ENCODE results near the gene KRT39. TPM values are rescaled to one million over a fixed set of nuclear protein-coding genes. Genes with fewer than 3 reads are reported as not detected.
A peak's percentile ranks its signal among the peaks of the same experiment; 100 is the strongest.

KRT39 gene
- total and polyA plus RNA-seq, 2 of the 13 experiments (the other 11 are each of a cell fraction or from before 2014, with no cell fraction given) = 0.07 to 1.2 TPM

DNA sequence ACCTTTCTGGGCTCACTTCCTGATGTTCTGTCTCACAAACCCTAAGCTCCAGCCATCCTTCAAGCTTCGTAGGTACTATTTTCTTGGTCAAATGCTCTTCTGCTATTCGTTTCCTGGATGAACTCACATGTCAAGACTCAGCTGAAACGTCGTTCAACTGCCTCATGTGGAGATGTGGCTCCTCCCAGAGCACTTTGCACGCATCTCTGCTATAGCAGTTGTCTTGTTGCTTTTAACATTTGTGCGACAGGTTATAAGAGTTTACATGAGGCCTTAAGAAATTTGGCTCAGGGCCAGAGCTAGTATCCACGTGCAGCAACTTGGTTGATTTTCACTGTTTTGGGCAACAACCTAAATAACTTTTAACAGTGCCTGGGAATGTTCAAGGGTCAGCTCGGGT lies 20.2 kb upstream of the KRT39 start:
- H3K79me2 ChIP-seq (ENCODE audit: insufficient read depth, low read length) = no peaks in the 10 kb centered on the region
- in situ Hi-C loops (cut with HindIII; ENCODE audit: extremely low pct_ligation_motif_present, low pct_unique_long_range_greater_than_20kb) (no loop called here), intact Hi-C loops (cut with micrococcal nuclease; ENCODE audit: unreplicated experiment) (no loop called here)
- no peak overlapping the region for H3K9ac ChIP-seq (ENCODE audit: insufficient read depth, low read depth, low read length)
- DNase-seq (ENCODE audit: low spot score) = no peak
- no peaks in the 10 kb centered on the region for H3K9me3 ChIP-seq (ENCODE audit: low read length)
- 33% methylated on average over 8 of the region's 8 CpGs for WGBS (ENCODE audit: low lambda C conversion rate)
- H3K4me3 ChIP-seq (replicated peaks in 1 of 3; ENCODE audit: insufficient read depth in 1 of 3, low read depth in 2 of 3, low read length in 3 of 3) = no peak overlapping the region
- H3K27ac ChIP-seq (ENCODE audit: extremely low read length, insufficient read depth, low read length) = no peak overlapping the region
- H3K4me1 ChIP-seq (ENCODE audit: insufficient read depth, low read length) = peaks cover 9% of the 10 kb centered on the region
- H3K27me3 ChIP-seq (ENCODE audit: control insufficient read depth in 1 of 2, insufficient read depth in 2 of 2, low read length in 2 of 2) = no peaks in the 10 kb centered on the region
- H3K36me3 ChIP-seq (replicated peaks in 1 of 2; ENCODE audit: control insufficient read depth in 1 of 2, insufficient read depth in 2 of 2, low read length in 2 of 2) = no peaks in the 10 kb centered on the region
- ChIA-PET CTCF (ENCODE audit: low intra/inter-chr PET ratio, low total read pairs) (no interaction called here), POLR2A (no interaction called here)
- ATAC-seq = no peak
- no TSS peak for BruUV-seq (replicated peaks)
- no peak overlapping the region for H3K4me2 ChIP-seq (ENCODE audit: low read depth, low read length)
- TF ChIP-seq, protein P1, sequence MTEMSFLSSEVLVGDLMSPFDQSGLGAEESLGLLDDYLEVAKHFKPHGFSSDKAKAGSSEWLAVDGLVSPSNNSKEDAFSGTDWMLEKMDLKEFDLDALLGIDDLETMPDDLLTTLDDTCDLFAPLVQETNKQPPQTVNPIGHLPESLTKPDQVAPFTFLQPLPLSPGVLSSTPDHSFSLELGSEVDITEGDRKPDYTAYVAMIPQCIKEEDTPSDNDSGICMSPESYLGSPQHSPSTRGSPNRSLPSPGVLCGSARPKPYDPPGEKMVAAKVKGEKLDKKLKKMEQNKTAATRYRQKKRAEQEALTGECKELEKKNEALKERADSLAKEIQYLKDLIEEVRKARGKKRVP (CRISPR knock-in tag; IDR thresholded peaks at IDR 0.05) = no peak
- TF ChIP-seq ZNF777 (CRISPR knock-in tag; IDR thresholded peaks at IDR 0.05) (no peak), ZNF724P (CRISPR knock-in tag; IDR thresholded peaks at IDR 0.05; ENCODE audit: borderline replicate concordance) (no peak), STAG1 (CRISPR knock-in tag; IDR thresholded peaks at IDR 0.05) (0 out of 2 replicates have a peak, but pooled peaks have one; percentile 17), ZNF589 (CRISPR knock-in tag; conservative IDR thresholded peaks at IDR 0.05) (no peak)
- TF ChIP-seq, protein P2, sequence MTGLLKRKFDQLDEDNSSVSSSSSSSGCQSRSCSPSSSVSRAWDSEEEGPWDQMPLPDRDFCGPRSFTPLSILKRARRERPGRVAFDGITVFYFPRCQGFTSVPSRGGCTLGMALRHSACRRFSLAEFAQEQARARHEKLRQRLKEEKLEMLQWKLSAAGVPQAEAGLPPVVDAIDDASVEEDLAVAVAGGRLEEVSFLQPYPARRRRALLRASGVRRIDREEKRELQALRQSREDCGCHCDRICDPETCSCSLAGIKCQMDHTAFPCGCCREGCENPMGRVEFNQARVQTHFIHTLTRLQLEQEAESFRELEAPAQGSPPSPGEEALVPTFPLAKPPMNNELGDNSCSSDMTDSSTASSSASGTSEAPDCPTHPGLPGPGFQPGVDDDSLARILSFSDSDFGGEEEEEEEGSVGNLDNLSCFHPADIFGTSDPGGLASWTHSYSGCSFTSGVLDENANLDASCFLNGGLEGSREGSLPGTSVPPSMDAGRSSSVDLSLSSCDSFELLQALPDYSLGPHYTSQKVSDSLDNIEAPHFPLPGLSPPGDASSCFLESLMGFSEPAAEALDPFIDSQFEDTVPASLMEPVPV (CRISPR knock-in tag; IDR thresholded peaks at IDR 0.05) = 0 out of 2 replicates have a peak, but pooled peaks have one; percentile 30
- TF ChIP-seq, protein P3, sequence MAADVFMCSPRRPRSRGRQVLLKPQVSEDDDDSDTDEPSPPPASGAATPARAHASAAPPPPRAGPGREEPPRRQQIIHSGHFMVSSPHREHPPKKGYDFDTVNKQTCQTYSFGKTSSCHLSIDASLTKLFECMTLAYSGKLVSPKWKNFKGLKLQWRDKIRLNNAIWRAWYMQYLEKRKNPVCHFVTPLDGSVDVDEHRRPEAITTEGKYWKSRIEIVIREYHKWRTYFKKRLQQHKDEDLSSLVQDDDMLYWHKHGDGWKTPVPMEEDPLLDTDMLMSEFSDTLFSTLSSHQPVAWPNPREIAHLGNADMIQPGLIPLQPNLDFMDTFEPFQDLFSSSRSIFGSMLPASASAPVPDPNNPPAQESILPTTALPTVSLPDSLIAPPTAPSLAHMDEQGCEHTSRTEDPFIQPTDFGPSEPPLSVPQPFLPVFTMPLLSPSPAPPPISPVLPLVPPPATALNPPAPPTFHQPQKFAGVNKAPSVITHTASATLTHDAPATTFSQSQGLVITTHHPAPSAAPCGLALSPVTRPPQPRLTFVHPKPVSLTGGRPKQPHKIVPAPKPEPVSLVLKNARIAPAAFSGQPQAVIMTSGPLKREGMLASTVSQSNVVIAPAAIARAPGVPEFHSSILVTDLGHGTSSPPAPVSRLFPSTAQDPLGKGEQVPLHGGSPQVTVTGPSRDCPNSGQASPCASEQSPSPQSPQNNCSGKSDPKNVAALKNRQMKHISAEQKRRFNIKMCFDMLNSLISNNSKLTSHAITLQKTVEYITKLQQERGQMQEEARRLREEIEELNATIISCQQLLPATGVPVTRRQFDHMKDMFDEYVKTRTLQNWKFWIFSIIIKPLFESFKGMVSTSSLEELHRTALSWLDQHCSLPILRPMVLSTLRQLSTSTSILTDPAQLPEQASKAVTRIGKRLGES (CRISPR knock-in tag; IDR thresholded peaks at IDR 0.05; ENCODE audit: borderline replicate concordance) = no peak
- TF ChIP-seq, protein P4, sequence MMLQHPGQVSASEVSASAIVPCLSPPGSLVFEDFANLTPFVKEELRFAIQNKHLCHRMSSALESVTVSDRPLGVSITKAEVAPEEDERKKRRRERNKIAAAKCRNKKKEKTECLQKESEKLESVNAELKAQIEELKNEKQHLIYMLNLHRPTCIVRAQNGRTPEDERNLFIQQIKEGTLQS (CRISPR knock-in tag; IDR thresholded peaks at IDR 0.05) = no peak
- TF ChIP-seq, protein P5, sequence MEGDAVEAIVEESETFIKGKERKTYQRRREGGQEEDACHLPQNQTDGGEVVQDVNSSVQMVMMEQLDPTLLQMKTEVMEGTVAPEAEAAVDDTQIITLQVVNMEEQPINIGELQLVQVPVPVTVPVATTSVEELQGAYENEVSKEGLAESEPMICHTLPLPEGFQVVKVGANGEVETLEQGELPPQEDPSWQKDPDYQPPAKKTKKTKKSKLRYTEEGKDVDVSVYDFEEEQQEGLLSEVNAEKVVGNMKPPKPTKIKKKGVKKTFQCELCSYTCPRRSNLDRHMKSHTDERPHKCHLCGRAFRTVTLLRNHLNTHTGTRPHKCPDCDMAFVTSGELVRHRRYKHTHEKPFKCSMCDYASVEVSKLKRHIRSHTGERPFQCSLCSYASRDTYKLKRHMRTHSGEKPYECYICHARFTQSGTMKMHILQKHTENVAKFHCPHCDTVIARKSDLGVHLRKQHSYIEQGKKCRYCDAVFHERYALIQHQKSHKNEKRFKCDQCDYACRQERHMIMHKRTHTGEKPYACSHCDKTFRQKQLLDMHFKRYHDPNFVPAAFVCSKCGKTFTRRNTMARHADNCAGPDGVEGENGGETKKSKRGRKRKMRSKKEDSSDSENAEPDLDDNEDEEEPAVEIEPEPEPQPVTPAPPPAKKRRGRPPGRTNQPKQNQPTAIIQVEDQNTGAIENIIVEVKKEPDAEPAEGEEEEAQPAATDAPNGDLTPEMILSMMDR (CRISPR knock-in tag; IDR thresholded peaks at IDR 0.05) = 0 out of 2 replicates have a peak, but pooled peaks have one; percentile 5
- peak overlapping the region; percentile 24 for H2AFZ ChIP-seq (ENCODE audit: low read length)
- FAIRE-seq = no peak
- no peaks in the 10 kb centered on the region for H4K20me1 ChIP-seq (ENCODE audit: insufficient read depth, low read length)

All from HepG2 (cell line).